Hepatic stellate cell (primary cell): ENCODE data around the gene SGIP1.

Experiments used
- DNase-seq: peaks from one replicate; pipeline ENCODE4 v3.0.0; 2011; ENCODE audit warnings: low spot score

The SGIP1 gene

DNA sequence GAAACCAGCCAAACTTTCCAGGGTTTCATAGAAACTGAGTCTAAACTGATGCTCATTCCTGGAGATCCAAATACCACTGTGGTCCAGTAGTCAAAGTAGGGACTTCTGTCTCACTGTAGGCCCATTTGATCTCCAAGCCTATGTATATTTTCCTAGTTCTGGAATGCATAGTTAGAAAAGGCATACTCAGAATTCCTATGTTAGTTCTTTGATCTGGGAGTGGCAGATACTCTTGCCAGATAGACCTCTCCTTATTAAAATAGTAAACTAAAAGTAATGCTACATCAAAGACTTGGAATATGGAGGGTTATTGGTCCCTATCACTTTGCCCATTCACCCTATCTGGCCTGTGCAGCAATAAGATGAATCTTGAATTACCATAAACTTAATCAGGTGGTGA lies 10.4 kb upstream of the SGIP1 start:
- no peak for DNase-seq

DNA sequence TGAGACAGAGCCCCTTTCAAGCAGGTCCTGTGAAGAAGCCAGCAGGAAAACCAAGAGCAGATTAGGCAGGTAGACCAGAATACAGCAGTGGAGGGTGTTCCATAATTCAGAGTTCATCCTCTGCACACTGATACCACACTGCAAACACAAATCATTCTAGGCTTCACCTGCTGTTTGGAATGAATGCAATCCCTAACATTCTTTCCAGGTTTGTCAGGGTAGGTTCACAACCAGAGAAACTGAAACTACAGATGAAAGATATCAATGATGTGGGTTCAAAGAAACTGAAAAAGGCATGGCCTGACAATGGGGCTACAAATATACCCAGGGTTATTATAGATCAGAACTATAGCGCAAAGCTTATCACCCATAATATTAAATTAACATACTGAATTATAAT lies 8.9 kb upstream of the SGIP1 start:
- DNase-seq, result no peak

DNA sequence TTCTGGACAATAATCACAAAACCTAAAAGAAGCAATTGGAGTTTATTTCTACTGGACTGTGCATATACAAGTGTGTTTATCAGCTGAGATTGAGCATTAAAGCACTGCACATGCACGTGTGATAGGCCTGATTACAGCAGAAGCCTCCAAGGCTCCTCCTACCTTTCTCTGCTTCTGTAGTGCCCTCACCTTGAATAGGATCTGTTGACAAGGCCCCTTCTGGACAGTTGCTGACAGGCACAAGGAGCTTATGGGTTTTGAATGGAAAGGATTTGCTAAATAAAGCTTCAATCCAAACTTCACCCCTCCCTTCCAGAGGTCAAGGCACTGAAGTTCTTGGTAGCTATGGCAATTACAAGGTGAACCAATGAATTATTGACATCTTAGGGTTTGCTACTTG lies 7.9 kb upstream of the SGIP1 start:
- DNase-seq, result no peak

DNA sequence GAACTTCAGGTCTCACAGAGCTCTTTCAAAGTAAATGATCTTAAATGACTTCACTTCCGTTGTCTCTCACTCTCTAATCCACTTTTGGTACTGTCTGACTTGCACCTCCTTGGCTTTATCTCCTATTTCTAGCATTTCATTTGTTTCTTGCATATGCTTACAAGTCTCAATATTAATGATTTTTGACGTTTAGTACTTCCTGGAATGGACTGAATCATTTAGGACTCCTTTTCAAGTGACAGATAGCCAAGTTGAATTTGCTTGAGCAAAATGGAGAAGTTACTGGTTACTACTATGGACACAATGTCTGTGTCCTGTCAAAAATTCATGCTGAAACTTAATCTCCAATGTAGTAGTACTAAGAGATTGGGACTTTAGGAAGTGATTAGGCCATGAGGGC lies 7.0 kb upstream of the SGIP1 start:
- no peak for DNase-seq

DNA sequence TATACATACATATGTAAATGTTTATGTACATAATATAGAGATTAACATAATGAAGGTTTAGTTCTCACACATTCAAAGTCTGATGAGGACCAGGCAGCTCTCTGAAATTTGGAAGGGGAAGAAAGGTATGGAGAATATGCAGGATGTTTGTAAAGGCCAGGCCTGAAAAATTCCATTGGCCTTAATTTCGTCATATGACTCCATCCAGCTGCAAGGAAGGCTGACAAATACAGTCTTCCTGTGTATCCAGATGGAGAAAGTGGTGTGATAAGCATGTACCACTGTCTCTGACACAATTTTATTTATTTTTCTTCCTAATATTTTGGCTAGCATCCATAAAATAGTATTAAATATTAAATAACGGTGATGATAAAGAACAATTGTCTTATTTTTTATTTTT lies 6.3 kb upstream of the SGIP1 start:
- peak; percentile 59 for DNase-seq

DNA sequence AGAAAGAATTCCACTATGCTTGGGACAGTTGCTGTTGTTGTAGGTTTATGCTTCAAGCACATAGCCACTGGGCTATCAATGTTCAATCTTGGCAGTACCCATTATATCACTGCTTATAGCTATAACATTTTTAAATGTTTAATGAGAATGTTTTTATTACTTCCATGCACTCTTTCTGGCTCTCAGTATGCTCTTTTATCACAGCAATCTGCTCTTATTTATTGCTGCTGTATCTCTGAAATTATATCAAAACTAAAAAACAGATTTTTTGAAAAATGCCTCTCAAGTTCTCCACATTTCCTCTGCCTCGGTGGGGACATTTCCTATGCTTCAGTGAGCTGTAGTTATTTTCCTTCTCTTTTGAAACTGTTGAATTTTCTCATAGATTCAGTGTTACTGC lies 5.4 kb upstream of the SGIP1 start:
- DNase-seq, result no peak

DNA sequence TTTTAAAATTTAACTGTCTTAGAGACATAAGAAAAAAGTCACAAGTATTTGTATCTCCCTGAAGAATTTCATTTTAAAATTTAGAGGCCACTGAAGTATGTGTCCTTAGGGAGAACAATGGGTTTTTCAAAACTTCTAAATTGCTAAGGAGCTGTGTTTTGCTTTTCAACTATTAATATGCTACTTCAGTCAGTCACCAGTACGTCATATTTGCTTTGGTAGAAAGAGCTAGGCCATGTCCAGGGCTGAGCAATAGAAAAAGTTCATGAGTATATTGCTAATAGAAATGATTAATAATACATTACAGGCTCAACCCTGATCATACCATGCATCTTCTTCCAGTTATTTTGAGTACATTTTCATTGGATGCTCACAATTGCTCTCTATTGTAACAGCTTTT lies 1.7 kb upstream of the SGIP1 start:
- DNase-seq, result peak; percentile 11

DNA sequence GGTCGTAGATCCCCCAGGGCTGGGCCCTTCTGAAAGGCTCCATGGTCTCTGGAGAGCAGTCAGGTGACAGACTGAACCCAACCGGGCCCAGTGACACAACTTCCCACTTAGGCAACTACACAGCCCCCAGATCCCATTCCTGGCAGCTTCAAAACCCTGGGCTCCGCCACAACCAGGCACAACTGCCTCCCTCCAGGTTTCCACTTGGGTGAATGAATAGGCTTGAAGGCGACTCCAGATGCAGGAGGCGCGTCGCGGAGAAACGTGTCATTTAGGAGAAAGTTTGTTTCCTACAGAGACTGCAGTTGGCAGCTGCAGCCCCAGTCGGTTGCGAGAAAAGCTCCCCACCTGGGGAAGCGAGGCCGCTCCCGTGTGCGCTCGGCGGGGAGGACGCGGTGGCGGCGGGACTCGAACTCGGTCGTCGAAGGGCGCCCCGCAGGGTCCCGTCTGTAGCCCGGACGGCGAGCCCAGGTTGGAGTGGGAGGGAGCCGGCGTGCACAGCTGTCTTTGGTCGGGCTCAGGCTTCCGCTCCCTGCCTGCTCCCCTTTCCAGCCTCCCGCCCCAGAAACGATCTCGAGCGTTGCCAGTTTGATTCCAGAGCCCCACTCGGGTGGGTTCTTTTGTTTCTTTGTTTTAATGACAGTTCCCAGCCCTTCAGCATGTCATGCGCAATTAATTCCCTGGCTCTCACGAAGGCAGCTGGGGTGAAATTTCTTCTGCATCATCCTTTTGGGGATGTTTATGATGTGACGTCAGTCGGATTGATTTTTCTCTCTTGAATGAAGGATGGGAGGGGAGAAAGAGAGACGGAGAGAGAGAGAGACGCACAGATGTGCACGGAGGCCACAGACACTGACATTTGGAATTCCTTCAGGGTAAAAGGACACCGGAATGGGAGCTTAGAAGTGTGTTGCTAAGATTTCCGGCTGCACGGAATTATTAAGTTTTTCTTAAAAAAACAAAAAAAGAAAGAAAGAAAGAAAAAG lies 862 bp upstream of the SGIP1 start:
- peak; percentile 62 for DNase-seq

DNA sequence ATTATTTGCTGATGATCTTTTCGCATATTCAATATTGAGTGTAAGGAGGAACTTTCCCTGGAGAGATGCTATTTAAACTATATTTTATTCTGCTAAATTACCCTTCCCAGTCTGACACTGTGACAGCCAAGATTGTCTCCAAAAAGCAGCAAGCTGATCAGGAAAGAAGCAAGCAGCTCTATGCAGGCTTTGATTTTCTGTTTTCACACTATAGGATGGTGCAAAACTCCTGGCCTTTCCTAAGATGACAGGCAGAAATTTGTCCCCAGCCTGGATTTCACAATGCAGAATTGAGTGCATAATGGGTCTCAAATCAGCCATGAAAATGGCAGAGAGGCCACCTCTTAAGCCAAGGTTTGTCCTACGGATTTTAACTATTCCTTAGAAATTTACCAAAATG lies 1.1 kb downstream of the SGIP1 start:
- no peak for DNase-seq

DNA sequence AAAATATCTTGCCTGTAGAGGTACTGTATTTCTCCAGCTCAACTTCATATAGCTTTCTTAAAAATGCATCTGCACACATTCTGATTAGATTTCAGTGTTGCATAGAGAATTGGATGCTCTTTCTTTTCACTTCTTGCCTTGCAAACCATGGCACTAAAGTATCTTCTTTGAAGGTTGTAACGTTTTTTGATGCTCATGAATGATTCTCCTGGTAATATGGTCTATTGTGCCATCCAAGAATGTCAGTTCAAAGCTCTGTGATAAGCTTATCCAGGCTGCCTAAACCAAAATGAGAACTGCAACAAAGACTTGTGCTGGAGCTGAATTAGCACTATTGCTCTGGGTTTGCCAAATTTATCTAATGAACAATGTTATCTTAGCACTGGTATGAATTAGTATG lies 1.9 kb downstream of the SGIP1 start:
- DNase-seq, result no peak

DNA sequence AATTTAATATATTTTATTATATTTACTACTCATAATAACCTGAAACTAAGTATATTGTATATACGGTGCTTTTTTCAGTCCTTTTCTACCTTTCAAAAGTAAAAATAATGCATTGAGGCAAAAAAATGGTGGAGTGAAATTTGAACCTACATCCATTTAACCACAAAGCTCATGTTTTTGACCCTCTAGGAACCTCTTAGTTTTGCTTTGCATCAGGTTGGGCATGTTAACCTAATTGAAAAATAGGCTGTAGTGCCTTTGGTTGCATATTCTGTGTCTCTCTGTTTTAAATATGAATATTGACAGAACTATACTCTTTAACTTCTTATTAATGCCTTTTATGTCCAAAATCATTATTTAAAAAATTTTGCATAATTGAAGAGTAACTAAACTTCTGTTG lies 3.8 kb downstream of the SGIP1 start:
- no peak for DNase-seq

DNA sequence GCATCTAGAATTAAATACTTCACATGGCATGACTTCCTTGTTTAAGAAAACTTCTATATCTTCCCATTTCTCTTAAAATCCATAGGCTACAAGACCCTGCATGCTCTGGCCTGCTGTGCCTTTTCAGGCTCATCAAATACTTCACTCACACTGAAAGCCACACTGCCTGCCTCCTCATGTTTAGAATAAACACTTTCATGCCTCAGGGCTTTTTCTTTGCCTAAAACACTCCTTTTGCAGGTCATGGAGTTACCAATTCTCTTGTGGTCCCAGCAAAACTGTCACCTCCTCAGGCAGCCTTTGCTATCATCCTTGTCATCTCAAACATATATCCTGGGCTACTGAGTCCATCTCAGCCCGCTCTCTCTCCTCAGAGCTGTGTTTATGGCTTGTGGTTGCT lies 5.5 kb downstream of the SGIP1 start:
- no peak for DNase-seq

DNA sequence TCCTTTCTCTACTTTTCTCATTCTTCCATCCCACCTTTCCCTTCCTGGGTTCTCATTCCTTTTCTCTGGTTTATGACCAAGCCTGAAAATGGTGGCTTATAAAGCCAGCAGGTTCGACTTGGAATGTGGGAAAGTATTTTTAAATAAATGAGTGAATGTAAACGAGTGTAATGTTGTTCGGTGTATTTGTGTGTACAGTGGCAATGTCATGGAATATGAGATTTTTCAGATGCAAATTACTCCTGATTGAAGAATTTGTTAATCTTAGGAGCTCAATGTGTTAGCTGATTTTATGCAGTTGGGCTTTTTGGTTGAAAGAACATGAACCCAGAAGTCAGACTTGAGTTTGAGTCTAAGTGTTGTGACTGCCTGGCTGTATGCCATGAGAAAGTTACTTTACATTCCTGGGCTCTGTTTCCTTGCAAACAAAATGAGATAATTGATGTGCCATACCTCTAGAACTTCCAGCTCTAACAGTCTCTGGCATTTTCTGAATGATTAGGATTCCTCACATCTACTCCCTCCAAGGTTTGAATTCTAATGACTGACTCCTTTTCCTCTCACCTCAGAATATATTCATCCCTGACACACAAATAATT lies 6.6 kb downstream of the SGIP1 start:
- DNase-seq, result no peak

DNA sequence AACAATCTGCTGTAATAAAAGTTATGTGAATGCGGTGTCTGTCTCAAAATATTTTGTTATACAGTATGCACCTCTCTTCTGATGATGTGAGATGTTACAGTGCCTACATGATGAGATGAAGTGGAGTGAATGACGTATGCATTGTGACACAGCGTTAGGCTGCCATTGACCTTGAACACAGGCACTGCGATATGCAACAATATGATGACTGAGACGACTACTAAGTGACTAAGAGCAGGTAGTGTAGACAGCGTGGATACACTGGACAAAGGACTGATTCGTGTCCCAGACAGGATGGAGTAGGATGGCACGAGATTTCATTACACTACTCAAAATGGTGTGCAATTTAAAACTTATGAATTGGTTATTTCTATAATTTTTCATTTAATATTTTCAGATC lies 8.4 kb downstream of the SGIP1 start:
- no peak for DNase-seq

DNA sequence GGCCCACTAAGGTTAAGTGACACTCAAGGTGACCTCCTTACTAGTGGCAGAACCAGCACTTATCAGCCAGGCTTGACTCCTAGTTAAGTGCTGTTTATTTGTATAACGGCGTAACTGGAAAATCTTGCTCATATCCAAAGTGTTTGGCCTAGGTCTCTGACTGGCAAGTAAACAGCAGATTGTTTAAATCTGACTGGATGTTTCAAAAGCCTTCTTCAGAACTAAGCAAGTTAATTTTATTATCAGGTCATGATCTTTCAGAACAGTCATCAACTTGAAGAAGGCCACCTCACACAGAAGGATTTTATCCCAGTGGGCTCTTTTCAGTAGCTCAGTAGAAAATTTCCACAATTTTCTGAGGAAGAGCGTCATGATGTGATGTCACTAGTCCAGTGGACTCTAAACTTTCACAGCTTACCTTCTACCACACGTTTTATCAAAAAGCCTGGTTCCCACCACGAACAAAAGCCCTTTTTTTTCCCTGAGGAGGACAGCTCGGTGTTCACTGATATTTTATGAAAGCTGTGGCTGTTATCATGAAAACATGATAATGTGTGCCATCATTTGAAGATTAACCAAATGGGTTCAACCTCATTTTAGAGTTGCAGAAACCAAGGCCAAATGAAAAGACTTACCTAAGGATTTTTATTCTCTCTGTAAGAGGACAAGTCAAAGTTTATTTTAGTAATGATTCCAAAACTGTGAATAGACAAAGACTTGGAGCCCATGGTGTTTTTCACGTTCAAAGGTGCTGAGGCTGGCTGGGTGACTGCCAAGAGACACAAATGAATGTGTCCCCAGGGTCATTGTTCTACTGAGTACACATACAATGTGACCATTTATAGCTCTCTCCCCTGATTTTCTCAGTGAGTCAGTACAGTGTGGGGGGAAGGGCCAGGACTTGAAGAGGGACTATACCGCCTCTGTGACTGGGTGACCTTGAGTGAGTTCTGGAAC lies 9.1 kb downstream of the SGIP1 start:
- DNase-seq, result peak; percentile 12

DNA sequence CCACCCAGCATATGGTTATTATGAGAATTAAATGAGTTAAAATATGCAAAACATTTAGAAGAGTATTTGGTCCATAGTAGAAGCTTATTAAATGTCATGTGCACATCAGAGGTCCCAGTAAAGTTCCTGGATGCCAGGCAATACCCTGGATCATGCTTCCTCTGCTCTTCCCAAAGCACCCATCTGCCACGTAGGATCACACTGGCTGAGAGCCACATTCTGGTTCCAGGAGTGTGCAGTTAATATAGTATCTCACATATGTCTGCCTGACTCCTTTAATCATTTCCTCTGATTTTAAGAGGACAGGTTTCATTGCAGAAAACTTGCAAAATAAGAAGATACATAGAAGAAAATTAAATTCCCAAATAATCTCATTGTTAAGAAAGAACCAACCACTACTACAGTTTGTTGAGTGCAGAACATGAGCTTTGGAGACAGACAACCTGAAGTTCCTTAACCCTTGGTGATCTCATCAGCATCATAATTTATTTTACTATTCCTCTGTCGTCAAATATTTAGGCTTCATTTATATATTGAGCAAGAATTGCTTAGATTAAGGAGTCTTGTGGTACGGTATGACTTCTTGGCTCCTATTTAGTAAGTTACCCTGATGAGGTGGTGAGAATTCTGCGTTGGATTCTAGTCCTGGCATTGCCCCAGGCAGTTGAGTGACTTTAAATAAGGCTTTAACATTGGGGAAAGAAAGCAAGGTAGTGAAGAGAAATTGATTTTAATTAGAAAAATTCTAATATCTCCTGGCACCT lies 12.3 kb downstream of the SGIP1 start:
- no peak for DNase-seq

DNA sequence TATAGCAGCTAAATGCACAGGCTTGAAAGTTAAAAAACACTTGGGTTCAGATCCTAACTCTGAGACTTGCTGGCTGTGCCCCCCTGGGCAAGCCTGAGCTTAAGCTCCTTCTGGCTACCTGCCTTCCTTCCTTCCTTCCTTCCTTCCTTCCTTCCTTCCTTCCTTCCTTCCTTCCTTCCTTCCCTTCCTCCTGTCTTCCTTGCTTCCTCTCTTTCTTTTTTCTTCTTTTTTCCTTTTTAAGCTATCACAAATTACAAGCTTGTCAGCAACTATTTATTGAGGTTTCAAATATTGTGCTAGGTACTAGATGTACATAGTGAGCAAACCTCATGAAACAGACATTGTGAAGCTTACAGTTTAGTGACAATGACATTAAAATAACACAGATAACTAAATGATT lies 15.1 kb downstream of the SGIP1 start:
- DNase-seq, result no peak

DNA sequence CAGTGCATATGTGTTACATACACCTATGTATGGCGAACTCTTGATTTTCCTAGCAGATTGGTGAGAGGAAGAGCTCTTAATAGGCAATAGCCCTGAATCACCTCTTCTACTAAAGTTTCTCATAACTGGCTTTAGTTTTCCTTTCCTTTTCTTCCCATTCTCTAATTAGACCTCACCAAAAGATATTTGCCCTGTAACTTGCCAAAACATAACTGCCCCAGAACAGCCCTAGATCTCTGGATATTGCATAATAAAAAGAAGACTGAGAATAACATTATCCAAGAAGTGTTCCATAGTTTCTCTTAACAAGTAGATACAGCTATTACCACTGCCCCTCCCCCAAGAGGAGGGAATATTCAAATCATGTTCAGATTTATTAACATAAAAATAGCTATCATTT lies 16.3 kb downstream of the SGIP1 start:
- DNase-seq, result no peak

DNA sequence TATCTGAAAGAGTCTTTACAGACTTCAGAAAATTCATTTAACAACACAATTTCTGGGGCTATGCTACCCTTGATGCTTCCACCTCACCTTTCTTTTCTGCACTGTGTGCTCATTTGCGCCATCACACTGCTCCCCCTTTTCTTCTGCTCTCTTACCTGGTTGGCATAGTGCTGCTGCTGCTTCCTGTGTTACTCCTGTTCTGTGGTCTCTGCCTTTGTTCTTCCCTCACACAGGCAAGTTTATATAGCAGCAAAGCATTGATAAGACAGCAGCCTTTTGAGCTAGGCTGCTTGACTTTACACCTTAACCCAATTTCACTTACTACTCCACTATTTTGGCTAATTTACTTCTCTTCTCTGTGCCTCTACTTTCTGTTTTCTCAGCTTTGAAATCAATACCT lies 18.3 kb downstream of the SGIP1 start:
- no peak for DNase-seq

DNA sequence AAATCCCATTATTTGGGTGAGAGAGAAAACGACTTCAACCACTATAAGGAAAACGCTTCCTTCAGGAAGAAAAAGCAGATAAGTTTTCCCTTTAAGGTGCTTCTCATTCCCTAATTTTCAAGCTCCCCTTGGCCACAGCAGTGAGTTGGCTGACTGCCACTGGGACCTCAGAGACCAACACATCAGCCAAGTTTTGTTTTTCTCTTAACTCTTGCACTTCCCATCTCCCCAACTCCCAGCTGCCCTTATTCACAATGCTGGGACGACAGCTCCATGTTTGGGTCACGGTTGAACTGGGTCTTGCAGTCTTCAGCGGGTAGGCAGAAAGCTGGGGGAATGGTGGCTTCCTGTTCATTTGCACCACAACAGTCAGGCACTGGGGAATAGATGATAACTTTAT lies 18.9 kb downstream of the SGIP1 start:
- DNase-seq, result no peak

DNA sequence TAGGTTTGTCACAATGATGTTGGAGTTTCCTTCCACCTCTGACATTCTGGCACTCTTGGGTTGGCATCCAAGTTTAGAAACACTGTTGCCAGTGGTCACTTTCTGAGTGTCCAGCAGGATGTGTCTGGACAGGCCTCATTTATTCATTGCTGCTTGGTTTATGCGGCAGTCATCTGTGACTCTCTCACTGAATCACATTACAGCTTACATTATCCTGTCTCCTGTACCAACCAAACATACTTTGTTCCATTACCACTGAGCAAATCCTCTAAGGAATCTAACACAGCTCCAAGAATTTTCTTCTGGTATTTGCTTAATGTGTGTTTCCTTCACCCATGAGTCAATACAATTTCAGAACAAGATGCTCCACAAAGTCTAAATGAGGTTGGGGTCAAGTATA lies 19.9 kb downstream of the SGIP1 start:
- no peak for DNase-seq

DNA sequence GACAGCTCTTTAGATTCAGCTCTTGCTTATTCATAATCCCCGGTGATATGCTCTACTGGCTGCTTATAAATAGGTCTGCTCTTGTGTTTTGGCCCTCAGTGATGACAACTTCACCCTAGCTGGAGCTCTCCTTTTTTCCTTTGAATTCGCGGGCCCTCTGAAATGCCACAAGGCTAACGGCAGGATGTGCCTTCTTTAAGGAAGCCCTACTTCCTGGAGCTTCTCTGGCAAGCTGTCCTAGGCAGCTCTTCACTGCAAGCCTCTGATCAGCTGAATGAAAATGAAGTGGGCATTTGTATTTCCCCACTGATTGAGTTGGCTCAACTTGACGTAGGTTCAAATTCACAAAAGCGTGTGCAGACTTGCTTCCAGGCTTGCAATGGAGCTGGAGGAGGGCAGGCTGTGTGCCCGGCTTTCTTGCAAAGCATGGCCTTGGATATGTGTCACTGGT lies 22.2 kb downstream of the SGIP1 start:
- DNase-seq, result no peak
